ENCODE data around the gene PARP9. TPM values are rescaled to one million over a fixed set of nuclear protein-coding genes. Genes with fewer than 3 reads are reported as not detected.

PARP9 gene
- total and polyA plus RNA-seq, 10 of the 15 experiments (the other 5 are each of a cell fraction or from before 2014, with no cell fraction given), result 34.0 to 122 (median 46.1) TPM

DNA sequence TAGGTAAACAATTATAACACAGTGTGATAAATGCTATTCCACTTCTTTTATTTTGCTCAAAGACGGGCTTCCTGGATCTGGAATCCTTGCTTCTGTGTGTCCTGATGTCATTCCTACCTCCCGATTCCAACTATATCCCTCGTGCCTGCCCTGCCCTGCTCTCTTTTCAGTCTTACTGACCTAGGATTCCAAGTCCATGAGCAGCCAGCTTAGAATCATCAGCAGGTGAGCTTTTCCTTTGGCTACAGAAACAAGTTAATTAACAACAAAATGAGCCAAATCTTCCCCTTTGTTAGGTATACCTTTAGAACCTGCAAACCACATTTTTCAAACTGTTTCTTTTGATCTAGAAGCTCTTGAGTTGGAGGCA is 27.5 kb downstream of the PARP9 start:
- no peak for ATAC-seq
- no peaks in the 10 kb centered on the region for H3K79me2 ChIP-seq (ENCODE audit: control insufficient read depth, insufficient read depth, low read length)
- H3K36me3 ChIP-seq (ENCODE audit: control insufficient read depth in 2 of 2, insufficient read depth in 2 of 2, low read length in 1 of 2), result peaks cover 5 to 14% of the 10 kb centered on the region in 2 experiments
- no peak overlapping the region for H3K27ac ChIP-seq (ENCODE audit: control insufficient read depth, insufficient read depth)
- RAD21 ChIA-PET (ENCODE audit: unreplicated experiment), result no interaction called here
- WGBS (ENCODE audit: insufficient coverage, insufficient replicate concordance, low lambda C conversion rate, missing lambda C conversion rate), result 84% methylated on average over 3 of the region's 3 CpGs
- SMC1A ChIA-PET (ENCODE audit: uncharacterized antibody, unreplicated experiment), result interaction anchor here (0.9 to 2.0 kb wide), 4 partner anchors 9 to 68 kb away, joined by 3 to 6 read pairs (median 5); no protein-coding TSS in a partner anchor
- no peaks in the 10 kb centered on the region for H3K9me3 ChIP-seq (replicated peaks; ENCODE audit: control insufficient read depth, insufficient read depth, low read length)
- no peak overlapping the region for H3K4me3 ChIP-seq
- in situ Hi-C loops (cut with MboI), result loop anchor here (10.0 kb wide), 1 partner anchor 992 kb away; the partner anchor contains the start of gene POLQ
- POLR2A ChIA-PET, result interaction anchor here (1.0 kb wide), 2 partner anchors 20 to 176 kb away, joined by 3 read pairs; no protein-coding TSS in a partner anchor
- CTCF ChIA-PET, result interaction anchor here (0.8 to 2.7 kb wide), 3 partner anchors 22 to 78 kb away, joined by 4 to 8 read pairs (median 4); no protein-coding TSS in a partner anchor
- no peak overlapping the region for H3K4me2 ChIP-seq (ENCODE audit: control insufficient read depth, insufficient read depth)
- no peak for DNase-seq (ENCODE audit: low read depth, low spot score)
- H2AFZ ChIP-seq (ENCODE audit: control insufficient read depth, low read depth, low read length), result no peak overlapping the region
- no peak for FAIRE-seq
- H3K27me3 ChIP-seq (replicated peaks in 1 of 2; ENCODE audit: control insufficient read depth in 2 of 2, insufficient read depth in 2 of 2, low read length in 1 of 2), result no peaks in the 10 kb centered on the region
- H4K20me1 ChIP-seq (ENCODE audit: control insufficient read depth, insufficient read depth), result no peaks in the 10 kb centered on the region
- intact Hi-C loops (cut with micrococcal nuclease; ENCODE audit: unreplicated experiment), result loop anchor here (10.0 kb wide), 1 partner anchor 142 kb away; no protein-coding TSS in a partner anchor
- H3K4me1 ChIP-seq (ENCODE audit: control insufficient read depth, insufficient read depth, low read length), result peaks cover 6% of the 10 kb centered on the region
- H3K9ac ChIP-seq (ENCODE audit: control insufficient read depth, insufficient read depth, low read length), result no peak overlapping the region
- no TSS peak for BruUV-seq (replicated peaks)
- TF ChIP-seq CHD4 (IDR thresholded peaks at IDR 0.05), result no peak
- TF ChIP-seq WRNIP1 (IDR thresholded peaks at IDR 0.05; ENCODE audit: borderline replicate concordance, low read depth, low read length), result no peak
- TF ChIP-seq, protein P1, sequence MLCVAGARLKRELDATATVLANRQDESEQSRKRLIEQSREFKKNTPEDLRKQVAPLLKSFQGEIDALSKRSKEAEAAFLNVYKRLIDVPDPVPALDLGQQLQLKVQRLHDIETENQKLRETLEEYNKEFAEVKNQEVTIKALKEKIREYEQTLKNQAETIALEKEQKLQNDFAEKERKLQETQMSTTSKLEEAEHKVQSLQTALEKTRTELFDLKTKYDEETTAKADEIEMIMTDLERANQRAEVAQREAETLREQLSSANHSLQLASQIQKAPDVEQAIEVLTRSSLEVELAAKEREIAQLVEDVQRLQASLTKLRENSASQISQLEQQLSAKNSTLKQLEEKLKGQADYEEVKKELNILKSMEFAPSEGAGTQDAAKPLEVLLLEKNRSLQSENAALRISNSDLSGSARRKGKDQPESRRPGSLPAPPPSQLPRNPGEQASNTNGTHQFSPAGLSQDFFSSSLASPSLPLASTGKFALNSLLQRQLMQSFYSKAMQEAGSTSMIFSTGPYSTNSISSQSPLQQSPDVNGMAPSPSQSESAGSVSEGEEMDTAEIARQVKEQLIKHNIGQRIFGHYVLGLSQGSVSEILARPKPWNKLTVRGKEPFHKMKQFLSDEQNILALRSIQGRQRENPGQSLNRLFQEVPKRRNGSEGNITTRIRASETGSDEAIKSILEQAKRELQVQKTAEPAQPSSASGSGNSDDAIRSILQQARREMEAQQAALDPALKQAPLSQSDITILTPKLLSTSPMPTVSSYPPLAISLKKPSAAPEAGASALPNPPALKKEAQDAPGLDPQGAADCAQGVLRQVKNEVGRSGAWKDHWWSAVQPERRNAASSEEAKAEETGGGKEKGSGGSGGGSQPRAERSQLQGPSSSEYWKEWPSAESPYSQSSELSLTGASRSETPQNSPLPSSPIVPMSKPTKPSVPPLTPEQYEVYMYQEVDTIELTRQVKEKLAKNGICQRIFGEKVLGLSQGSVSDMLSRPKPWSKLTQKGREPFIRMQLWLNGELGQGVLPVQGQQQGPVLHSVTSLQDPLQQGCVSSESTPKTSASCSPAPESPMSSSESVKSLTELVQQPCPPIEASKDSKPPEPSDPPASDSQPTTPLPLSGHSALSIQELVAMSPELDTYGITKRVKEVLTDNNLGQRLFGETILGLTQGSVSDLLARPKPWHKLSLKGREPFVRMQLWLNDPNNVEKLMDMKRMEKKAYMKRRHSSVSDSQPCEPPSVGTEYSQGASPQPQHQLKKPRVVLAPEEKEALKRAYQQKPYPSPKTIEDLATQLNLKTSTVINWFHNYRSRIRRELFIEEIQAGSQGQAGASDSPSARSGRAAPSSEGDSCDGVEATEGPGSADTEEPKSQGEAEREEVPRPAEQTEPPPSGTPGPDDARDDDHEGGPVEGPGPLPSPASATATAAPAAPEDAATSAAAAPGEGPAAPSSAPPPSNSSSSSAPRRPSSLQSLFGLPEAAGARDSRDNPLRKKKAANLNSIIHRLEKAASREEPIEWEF (IDR thresholded peaks at IDR 0.05; ENCODE audit: insufficient replicate concordance, low read depth, low read length), result no peak
- TF ChIP-seq CEBPB (IDR thresholded peaks at IDR 0.05; ENCODE audit: borderline replicate concordance in 1 of 2, low read depth in 2 of 2, low read length in 2 of 2), result no peak
- TF ChIP-seq ZNF217 (IDR thresholded peaks at IDR 0.05), result no peak
- TF ChIP-seq, protein P2, sequence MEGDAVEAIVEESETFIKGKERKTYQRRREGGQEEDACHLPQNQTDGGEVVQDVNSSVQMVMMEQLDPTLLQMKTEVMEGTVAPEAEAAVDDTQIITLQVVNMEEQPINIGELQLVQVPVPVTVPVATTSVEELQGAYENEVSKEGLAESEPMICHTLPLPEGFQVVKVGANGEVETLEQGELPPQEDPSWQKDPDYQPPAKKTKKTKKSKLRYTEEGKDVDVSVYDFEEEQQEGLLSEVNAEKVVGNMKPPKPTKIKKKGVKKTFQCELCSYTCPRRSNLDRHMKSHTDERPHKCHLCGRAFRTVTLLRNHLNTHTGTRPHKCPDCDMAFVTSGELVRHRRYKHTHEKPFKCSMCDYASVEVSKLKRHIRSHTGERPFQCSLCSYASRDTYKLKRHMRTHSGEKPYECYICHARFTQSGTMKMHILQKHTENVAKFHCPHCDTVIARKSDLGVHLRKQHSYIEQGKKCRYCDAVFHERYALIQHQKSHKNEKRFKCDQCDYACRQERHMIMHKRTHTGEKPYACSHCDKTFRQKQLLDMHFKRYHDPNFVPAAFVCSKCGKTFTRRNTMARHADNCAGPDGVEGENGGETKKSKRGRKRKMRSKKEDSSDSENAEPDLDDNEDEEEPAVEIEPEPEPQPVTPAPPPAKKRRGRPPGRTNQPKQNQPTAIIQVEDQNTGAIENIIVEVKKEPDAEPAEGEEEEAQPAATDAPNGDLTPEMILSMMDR (IDR thresholded peaks at IDR 0.05 in 2 of 3, conservative IDR thresholded peaks at IDR 0.05 in 1 of 3; ENCODE audit: control insufficient read depth in 2 of 3, extremely low read depth in 1 of 3, insufficient read depth in 1 of 3, low read depth in 3 of 3, low read length in 3 of 3), result no peak
- TF ChIP-seq ZNF24 (IDR thresholded peaks at IDR 0.05), result no peak
- no peak for TF ChIP-seq POLR2A (IDR thresholded peaks at IDR 0.05; ENCODE audit: low read depth, low read length)
- TF ChIP-seq ZBTB4 (CRISPR knock-in tag; IDR thresholded peaks at IDR 0.05), result no peak
- no peak for TF ChIP-seq CREM (IDR thresholded peaks at IDR 0.05; ENCODE audit: low read depth)
- TF ChIP-seq SIX5 (IDR thresholded peaks at IDR 0.05; ENCODE audit: low read depth, low read length, severe bottlenecking), result no peak
- no peak for TF ChIP-seq HDAC6 (IDR thresholded peaks at IDR 0.05; ENCODE audit: unreplicated experiment)
- no peak for TF ChIP-seq ZNF622 (IDR thresholded peaks at IDR 0.05)
- no peak for TF ChIP-seq RUNX3 (IDR thresholded peaks at IDR 0.05; ENCODE audit: low read length)
- TF ChIP-seq HDGF (IDR thresholded peaks at IDR 0.05), result no peak

All from GM12878 (cell line).